Endothelial cell of umbilical vein (primary cell): ENCODE results near the gene EED. TPM values are rescaled to one million over a fixed set of nuclear protein-coding genes. Genes with fewer than 3 reads are reported as not detected.

Experiments used
- BruUV-seq: library from RNA; stranded (reverse); fragments of 400-500 nt; replicated peaks from 2 replicates; lab custom pipeline; 2021; lab: Mats Ljungman, UMichigan
- CTCF ChIA-PET: fragments of 300-600, 350-600 bp; sonication (Branson Sonifier 250); formaldehyde crosslinking; loops from one replicate; lab custom pipeline; 2021; ENCODE audit warnings: antibody characterized with exemption, inconsistent platforms; lab: Charles Lee
- POLR2A ChIA-PET: fragments of 300-600, 350-600 bp; sonication (Branson Sonifier 250); formaldehyde crosslinking; loops from one replicate; lab custom pipeline; 2021; ENCODE audit warnings: antibody characterized with exemption, inconsistent platforms; lab: Charles Lee
- DNase-seq: peaks from one replicate; pipeline ENCODE4 v3.0.0-alpha.2; 2011; ENCODE audit warnings: low read depth, low spot score
- FAIRE-seq: peaks from 2 replicates; lab custom pipeline; 2011; peaks lifted over from hg19 to GRCh38; lab: Jason Lieb, UNC
- H2AFZ ChIP-seq: 2 replicates; pipeline ENCODE4 v1.6.0; 2012; ENCODE audit warnings: low read depth, low read length, control low read depth, inconsistent platforms
- H3K27ac ChIP-seq: 2 replicates; pipeline ENCODE4 v1.5.1; 2011; ENCODE audit warnings: low read depth, mild to moderate bottlenecking, control low read depth, low read length, moderate library complexity; ENCODE audit not compliant: insufficient read depth
- H3K27me3 ChIP-seq, 2 experiments: 2 replicates each; pipeline versions ENCODE4 v1.6.0 to v1.6.1; 2011; ENCODE audit warnings: low read length in 2 of 2, mixed read lengths in 1 of 2; ENCODE audit not compliant: control insufficient read depth in 2 of 2, insufficient read depth in 2 of 2
- H3K36me3 ChIP-seq, 2 experiments: 2 replicates in 1 of 2; 3 replicates in 1 of 2; pipeline ENCODE4 v1.5.1; 2011; ENCODE audit warnings: low read length in 2 of 2, mild to moderate bottlenecking in 1 of 2, moderate library complexity in 1 of 2; ENCODE audit not compliant: control insufficient read depth in 2 of 2, insufficient read depth in 2 of 2; ENCODE audit errors: extremely low read depth in 1 of 2
- H3K4me1 ChIP-seq: 3 replicates; pipeline ENCODE4 v1.5.1; 2011; ENCODE audit warnings: mild to moderate bottlenecking, low read length; ENCODE audit not compliant: control insufficient read depth, insufficient read depth; ENCODE audit errors: extremely low read depth
- H3K4me2 ChIP-seq: 2 replicates; pipeline ENCODE4 v1.6.1; 2011; ENCODE audit warnings: low read length, control low read depth, mixed read lengths; ENCODE audit not compliant: insufficient read depth
- H3K4me3 ChIP-seq, 3 experiments: fragments of 200-600 bp in 1 of 3; sonication (generic), shearing (Covaris generic) in 1 of 3; replicated peaks in 1 of 3; 2 replicates each; pipeline ENCODE4 v1.5.1; 2011 to 2016; ENCODE audit warnings: control low read depth in 3 of 3, low read length in 3 of 3, mild to moderate bottlenecking in 2 of 3, inconsistent platforms in 1 of 3, low read depth in 1 of 3, moderate library complexity in 1 of 3; ENCODE audit not compliant: insufficient read depth in 1 of 3
- H3K79me2 ChIP-seq: 2 replicates; pipeline ENCODE4 v1.6.0; 2012; ENCODE audit warnings: low read length, inconsistent platforms; ENCODE audit not compliant: control insufficient read depth, insufficient read depth
- H3K9ac ChIP-seq: replicated peaks from 2 replicates; pipeline ENCODE3; 2011; ENCODE audit warnings: low read length, control low read depth; ENCODE audit not compliant: insufficient read depth; ENCODE audit errors: extremely low read depth
- H3K9me1 ChIP-seq: replicated peaks from 3 replicates; pipeline ENCODE4 v1.6.0; 2011; ENCODE audit warnings: mild to moderate bottlenecking, low read length; ENCODE audit not compliant: control insufficient read depth, insufficient read depth; ENCODE audit errors: extremely low read depth
- H3K9me3 ChIP-seq: replicated peaks from 2 replicates; pipeline ENCODE4 v1.5.1; 2012; ENCODE audit warnings: low read length, inconsistent platforms; ENCODE audit not compliant: control insufficient read depth, insufficient read depth
- H4K20me1 ChIP-seq: replicated peaks from 2 replicates; pipeline ENCODE3; 2011; ENCODE audit warnings: mild to moderate bottlenecking, low read length; ENCODE audit not compliant: control insufficient read depth, insufficient read depth; ENCODE audit errors: extremely low read depth
- EZH2 ChIP-seq: IDR thresholded peaks from 2 replicates; pipeline ENCODE4 v1.6.1; 2012; ENCODE audit warnings: borderline replicate concordance, low read depth, mild to moderate bottlenecking, moderate library complexity, low read length, inconsistent platforms; ENCODE audit not compliant: severe bottlenecking
- FOS ChIP-seq: IDR thresholded peaks from 2 replicates; pipeline ENCODE4 v1.6.1; 2011; ENCODE audit warnings: mild to moderate bottlenecking, low read length, moderate library complexity, borderline replicate concordance; ENCODE audit not compliant: insufficient read depth
- GATA2 ChIP-seq: IDR thresholded peaks from 2 replicates; pipeline ENCODE4 v1.7.0; 2011; ENCODE audit warnings: low read depth, mild to moderate bottlenecking, moderate library complexity, mixed read lengths, low read length; ENCODE audit not compliant: insufficient read length, insufficient read depth
- JUN ChIP-seq: IDR thresholded peaks from 2 replicates; pipeline ENCODE4 v1.6.1; 2011; ENCODE audit warnings: borderline replicate concordance, low read depth; ENCODE audit not compliant: insufficient read length, insufficient read depth
- POLR2A ChIP-seq: IDR thresholded peaks from 2 replicates; pipeline ENCODE4 v1.6.1; 2012; ENCODE audit warnings: low read depth, mild to moderate bottlenecking, control low read depth, low read length
- dilution Hi-C: fragments of 300-500 bp; cut with MboI; formaldehyde crosslinking; loops from one replicate; pipeline ENCODE4 v1.15.0; 2019; ENCODE audit warnings: low sequenced_read_pairs; ENCODE audit not compliant: extremely low pct_ligation_motif_present
- intact Hi-C: fragments of 100-400 bp; cut with micrococcal nuclease; formaldehyde crosslinking; loops from one replicate; pipeline ENCODE4 v1.10.0; 2022
- polyA plus RNA-seq, 4 experiments: library from polyadenylated mRNA; depleted of rRNA in 3 of 4; stranded (reverse) in 3 of 4; unstranded in 1 of 4; fragments of >200 nt; gene quantifications; 2 replicates each; pipeline versions ENCODE4 v1.2.1 to v1.2.3, GENCODE V29; 2011 to 2012; ENCODE audit warnings: missing spikeins in 1 of 4
- total RNA-seq: library from RNA; stranded (reverse); gene quantifications from 2 replicates; pipeline ENCODE4 v1.2.3, GENCODE V29; 2021
- TF ChIP-seq, protein P1 (sequence below): IDR thresholded peaks from 2 replicates; pipeline ENCODE4 v1.6.1; 2011; ENCODE audit not compliant: insufficient read depth, insufficient read length
- TF ChIP-seq, protein P2 (sequence below), 2 donors: IDR thresholded peaks; 1 replicate in 1 of 2; 2 replicates in 1 of 2; pipeline ENCODE4 v1.5.1; 2011; ENCODE audit warnings: low read length in 2 of 2, mild to moderate bottlenecking in 2 of 2, moderate library complexity in 2 of 2, control low read depth in 1 of 2, inconsistent platforms in 1 of 2, low read depth in 1 of 2; ENCODE audit not compliant: insufficient read depth in 1 of 2; ENCODE audit errors: extremely low read depth in 1 of 2

The EED gene
- total and polyA plus RNA-seq, 2 donors (not counting 3 experiments of a cell fraction or from before 2014, with no cell fraction given), result 9.4 to 21.8 TPM

DNA sequence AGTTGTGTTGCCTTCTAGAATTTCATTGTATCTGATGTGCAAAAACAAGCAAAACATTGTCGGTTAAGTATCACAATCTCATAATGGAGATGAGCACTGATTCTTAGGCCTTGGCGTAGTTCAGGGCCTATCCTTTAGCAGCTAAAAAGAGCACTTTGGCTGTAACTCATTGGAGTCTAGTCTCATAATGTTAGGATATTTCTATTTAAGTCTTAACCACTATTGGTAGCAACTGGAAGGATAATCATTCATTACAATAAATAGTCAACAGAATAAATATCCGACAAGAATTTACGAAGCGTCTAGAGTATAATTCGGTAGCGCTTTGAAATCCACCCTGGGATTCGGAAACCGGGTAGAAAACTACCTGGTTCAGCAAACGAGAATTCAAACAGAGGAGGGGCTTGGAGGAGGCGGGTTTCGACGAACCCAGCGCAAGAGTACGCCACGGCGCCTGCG lies 461 bp upstream of the EED start:
- Histone ChIP-seq H3K4me2 (peak overlapping the region; percentile 79), H2AFZ (peak overlapping the region; percentile 73), H3K4me3 (peak overlapping the region; percentile 6 to 85 (median 65)), H3K36me3 (no peaks in the 10 kb centered on the region), H3K9ac (peak overlapping the region; percentile 85), H3K9me3 (no peaks in the 10 kb centered on the region), H3K9me1 (no peaks in the 10 kb centered on the region), H3K27ac (peak overlapping the region; percentile 85), H3K27me3 (peaks cover 20% of the 10 kb centered on the region in 2 experiments), H4K20me1 (peaks cover 3% of the 10 kb centered on the region), H3K4me1 (peaks cover 16% of the 10 kb centered on the region), H3K79me2 (peaks cover 38% of the 10 kb centered on the region)
- BruUV-seq, result no TSS peak
- FAIRE-seq, result peak; percentile 92
- ChIA-PET POLR2A (no interaction called here), CTCF (interaction anchor here (1.0 to 1.1 kb wide), 2 partner anchors 14 to 174 kb away, joined by 3 to 4 read pairs; no protein-coding TSS in a partner anchor)
- intact Hi-C loops (no loop called here), dilution Hi-C loops (no loop called here)
- DNase-seq, result no peak
- TF ChIP-seq, protein P1, sequence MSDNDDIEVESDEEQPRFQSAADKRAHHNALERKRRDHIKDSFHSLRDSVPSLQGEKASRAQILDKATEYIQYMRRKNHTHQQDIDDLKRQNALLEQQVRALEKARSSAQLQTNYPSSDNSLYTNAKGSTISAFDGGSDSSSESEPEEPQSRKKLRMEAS, result no peak
- TF ChIP-seq EZH2 (no peak), FOS (no peak), GATA2 (no peak), JUN (no peak), POLR2A (no peak)
- TF ChIP-seq, protein P2, sequence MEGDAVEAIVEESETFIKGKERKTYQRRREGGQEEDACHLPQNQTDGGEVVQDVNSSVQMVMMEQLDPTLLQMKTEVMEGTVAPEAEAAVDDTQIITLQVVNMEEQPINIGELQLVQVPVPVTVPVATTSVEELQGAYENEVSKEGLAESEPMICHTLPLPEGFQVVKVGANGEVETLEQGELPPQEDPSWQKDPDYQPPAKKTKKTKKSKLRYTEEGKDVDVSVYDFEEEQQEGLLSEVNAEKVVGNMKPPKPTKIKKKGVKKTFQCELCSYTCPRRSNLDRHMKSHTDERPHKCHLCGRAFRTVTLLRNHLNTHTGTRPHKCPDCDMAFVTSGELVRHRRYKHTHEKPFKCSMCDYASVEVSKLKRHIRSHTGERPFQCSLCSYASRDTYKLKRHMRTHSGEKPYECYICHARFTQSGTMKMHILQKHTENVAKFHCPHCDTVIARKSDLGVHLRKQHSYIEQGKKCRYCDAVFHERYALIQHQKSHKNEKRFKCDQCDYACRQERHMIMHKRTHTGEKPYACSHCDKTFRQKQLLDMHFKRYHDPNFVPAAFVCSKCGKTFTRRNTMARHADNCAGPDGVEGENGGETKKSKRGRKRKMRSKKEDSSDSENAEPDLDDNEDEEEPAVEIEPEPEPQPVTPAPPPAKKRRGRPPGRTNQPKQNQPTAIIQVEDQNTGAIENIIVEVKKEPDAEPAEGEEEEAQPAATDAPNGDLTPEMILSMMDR (IDR thresholded peaks at IDR 0.05; ENCODE audit: extremely low read depth in 1 of 2, insufficient read depth in 1 of 2, low read depth in 1 of 2, low read length in 2 of 2), result no peak
